Ectodermal cell (in vitro differentiated cells): ENCODE data around the gene CD86.
"Not testable (repeated sequence)": the region's sequence is repeated elsewhere in the genome, so short reads cannot be mapped to it uniquely, and the experiment has no call there.

Experiments
- H3K27ac ChIP-seq: 2 replicates; pipeline ENCODE4 v1.7.0; 2013; ENCODE audit warnings: mild to moderate bottlenecking, low read depth, low read length; ENCODE audit not compliant: insufficient read depth, poor library complexity, severe bottlenecking
- H3K27me3 ChIP-seq: 2 replicates; pipeline ENCODE4 v1.7.0; 2013; ENCODE audit warnings: mild to moderate bottlenecking, low read length; ENCODE audit not compliant: insufficient read depth, control insufficient read depth, poor library complexity, severe bottlenecking
- H3K36me3 ChIP-seq: one replicate; pipeline ENCODE4 v1.7.0; 2013; ENCODE audit warnings: low read length; ENCODE audit not compliant: control insufficient read depth, insufficient read depth
- H3K4me1 ChIP-seq: one replicate; pipeline ENCODE4 v1.7.0; 2013; ENCODE audit warnings: low read length; ENCODE audit not compliant: control insufficient read depth, insufficient read depth
- H3K4me3 ChIP-seq: 2 replicates; pipeline ENCODE4 v1.7.0; 2013; ENCODE audit warnings: low read depth, low read length, control low read depth; ENCODE audit not compliant: insufficient read depth
- H3K9me3 ChIP-seq: 2 replicates; pipeline ENCODE4 v1.7.0; 2013; ENCODE audit warnings: mild to moderate bottlenecking, low read length, moderate library complexity; ENCODE audit not compliant: control insufficient read depth
- WGBS, 2 experiments: methylation state at CpG; one replicate each; pipeline ENCODE4 v1.1.7; 2013; ENCODE audit warnings: missing lambda C conversion rate in 2 of 2; 5-methylcytosine and 5-hydroxymethylcytosine counted together

The CD86 gene

GRCh38 chr3:122146466-122146865, 91.3 kb downstream of the CD86 start:
- 94% methylated on average over 3 of the region's 3 CpGs for WGBS, 2 experiments
- Histone ChIP-seq H3K4me1 (no peaks in the 10 kb centered on the region), H3K36me3 (no peaks in the 10 kb centered on the region), H3K4me3 (no peak overlapping the region), H3K27me3 (no peaks in the 10 kb centered on the region), H3K27ac (no peak overlapping the region), H3K9me3 (no peaks in the 10 kb centered on the region)

GRCh38 chr3:122148941-122149627, 93.9 kb downstream of the CD86 start:
- Histone ChIP-seq H3K36me3 (no peaks in the 10 kb centered on the region), H3K9me3 (no peaks in the 10 kb centered on the region), H3K27me3 (no peaks in the 10 kb centered on the region), H3K4me3 (no peak overlapping the region), H3K4me1 (no peaks in the 10 kb centered on the region), H3K27ac (no peak overlapping the region)
- WGBS, 2 experiments = 82 to 83% methylated on average over 2 of the region's 2 CpGs

GRCh38 chr3:122151480-122151879, 96.3 kb downstream of the CD86 start:
- no peaks in the 10 kb centered on the region for H3K9me3 ChIP-seq
- H3K4me1 ChIP-seq = no peaks in the 10 kb centered on the region
- no peak overlapping the region for H3K27ac ChIP-seq
- 77 to 93% methylated on average over 1 of the region's 2 CpGs for WGBS, 2 experiments
- H3K4me3 ChIP-seq = no peak overlapping the region
- H3K27me3 ChIP-seq = no peaks in the 10 kb centered on the region
- H3K36me3 ChIP-seq = no peaks in the 10 kb centered on the region

GRCh38 chr3:122164983-122165382, 109.8 kb downstream of the CD86 start:
- H3K9me3 ChIP-seq = not testable (repeated sequence)
- WGBS, 2 experiments = 82 to 84% methylated on average over 12 to 14 of the region's 31 CpGs

GRCh38 chr3:122167630-122168029, 112.5 kb downstream of the CD86 start:
- Histone ChIP-seq H3K9me3 (no peaks in the 10 kb centered on the region), H3K36me3 (no peaks in the 10 kb centered on the region), H3K4me3 (no peak overlapping the region), H3K4me1 (no peaks in the 10 kb centered on the region), H3K27me3 (no peaks in the 10 kb centered on the region), H3K27ac (no peak overlapping the region)

More at GRCh38 chr3:122164983-122165382, 109.8 kb downstream of the CD86 start:
- not testable (repeated sequence) for H3K4me3 ChIP-seq, H3K27ac ChIP-seq, H3K4me1 ChIP-seq, H3K36me3 ChIP-seq, H3K27me3 ChIP-seq

- H3K9me3 ChIP-seq = no peaks in the 10 kb centered on the region
- 87 to 89% methylated on average over 3 of the region's 3 CpGs for WGBS, 2 experiments
- H3K36me3 ChIP-seq = no peaks in the 10 kb centered on the region
- H3K4me1 ChIP-seq = no peaks in the 10 kb centered on the region
- H3K4me3 ChIP-seq = no peak overlapping the region
- no peaks in the 10 kb centered on the region for H3K27me3 ChIP-seq
- no peak overlapping the region for H3K27ac ChIP-seq
Observed at GRCh38 chr3:122168044-122168443, 112.9 kb downstream of the CD86 start.

- H3K4me3 ChIP-seq = no peak overlapping the region
- WGBS, 2 experiments = 78 to 81% methylated on average over 3 of the region's 3 CpGs
- H3K9me3 ChIP-seq = no peaks in the 10 kb centered on the region
- no peaks in the 10 kb centered on the region for H3K27me3 ChIP-seq
- H3K36me3 ChIP-seq = no peaks in the 10 kb centered on the region
- no peaks in the 10 kb centered on the region for H3K4me1 ChIP-seq
- H3K27ac ChIP-seq = no peak overlapping the region
Observed at GRCh38 chr3:122169911-122170310, 114.7 kb downstream of the CD86 start.
